Stimulated activated CD8-positive, alpha-beta memory T cell treated with anti-CD3 and anti-CD28 coated beads, Interleukin-15, amount 100 ng/mL, for 48 hours (primary cell): ENCODE results near the gene TDRD12.
"Not testable (repeated sequence)": the region's sequence is repeated elsewhere in the genome, so short reads cannot be mapped to it uniquely, and the experiment has no call there.

Experiments used
- DNase-seq, 2 donors: peaks; one replicate each; pipeline ENCODE4 v3.0.0-alpha.2; 2020; ENCODE audit warnings: low read depth in 2 of 2

Gene TDRD12

DNA sequence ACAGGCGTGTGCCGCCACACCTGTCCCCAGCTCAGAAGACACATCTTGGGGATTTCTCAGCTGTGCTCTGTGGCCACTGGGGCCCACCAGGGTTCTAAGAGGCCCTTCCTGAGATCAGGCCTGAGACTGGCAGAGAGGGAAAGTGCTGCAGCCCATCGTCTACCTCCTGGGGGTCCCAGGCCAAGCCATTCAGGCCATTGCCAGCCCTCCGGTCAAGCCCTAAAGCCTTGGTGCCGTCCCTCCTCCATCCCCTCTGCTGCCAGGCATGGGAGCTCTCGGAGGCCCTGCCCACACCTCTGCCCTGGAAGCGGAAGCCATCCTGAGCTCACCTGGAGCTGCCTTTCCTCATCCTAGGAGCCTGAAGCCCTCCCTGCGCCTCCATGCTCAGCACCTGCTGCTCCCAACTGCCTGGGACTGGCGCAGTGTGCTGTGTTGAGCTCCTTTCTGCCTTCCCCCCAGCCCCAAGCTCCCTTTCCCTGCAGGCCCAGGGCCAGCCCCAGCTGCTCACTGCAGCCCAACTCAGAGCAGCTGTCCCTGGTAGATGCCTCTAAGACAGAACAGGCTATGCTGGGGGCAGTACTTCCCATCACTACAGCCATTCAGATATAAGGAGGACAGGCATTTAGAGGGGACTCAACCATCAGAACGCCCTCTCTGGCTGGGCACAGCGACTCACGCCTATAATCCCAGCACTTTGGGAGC lies 147.1 kb downstream of the TDRD12 start:
- no peak for DNase-seq

GRCh38 chr19:32867436-32867835 lies 147.9 kb downstream of the TDRD12 start:
- not testable (repeated sequence) for DNase-seq

DNA sequence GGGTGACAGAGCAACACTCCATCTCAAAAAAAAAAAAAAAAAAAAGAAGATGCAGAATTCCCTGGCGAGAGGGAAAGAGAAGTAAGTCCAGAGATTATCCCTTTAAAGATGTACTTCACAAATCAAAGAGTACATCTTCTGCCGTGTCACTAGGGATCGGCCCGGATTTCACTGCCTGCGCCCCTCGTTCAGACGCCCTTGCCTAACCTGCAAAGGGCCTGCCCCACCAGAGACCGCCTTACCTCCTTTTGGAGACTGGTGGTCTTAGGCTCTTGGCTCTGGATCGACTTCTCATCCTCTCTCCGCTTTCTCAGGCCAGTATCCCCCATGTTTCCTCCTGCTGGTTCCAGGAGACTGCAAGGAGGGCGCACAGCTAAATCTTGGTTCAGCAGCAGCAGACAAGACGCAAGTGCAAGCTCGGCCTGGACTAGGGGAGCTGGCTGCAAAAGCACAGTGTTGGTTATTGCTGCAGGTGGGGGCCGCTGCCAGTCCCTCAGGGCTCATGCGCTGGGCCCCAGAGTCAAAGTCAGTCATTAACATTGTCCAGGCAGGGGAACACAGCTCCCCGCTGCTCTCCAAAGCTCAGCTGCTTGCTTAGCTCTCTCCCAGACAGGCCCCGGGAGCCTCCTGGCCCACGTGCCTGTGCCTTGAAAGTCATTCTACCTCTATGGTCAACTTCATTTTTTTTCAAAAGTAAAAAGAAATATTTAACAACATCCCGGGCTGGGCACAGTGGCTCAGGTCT lies 148.8 kb downstream of the TDRD12 start:
- DNase-seq = no peak

DNA sequence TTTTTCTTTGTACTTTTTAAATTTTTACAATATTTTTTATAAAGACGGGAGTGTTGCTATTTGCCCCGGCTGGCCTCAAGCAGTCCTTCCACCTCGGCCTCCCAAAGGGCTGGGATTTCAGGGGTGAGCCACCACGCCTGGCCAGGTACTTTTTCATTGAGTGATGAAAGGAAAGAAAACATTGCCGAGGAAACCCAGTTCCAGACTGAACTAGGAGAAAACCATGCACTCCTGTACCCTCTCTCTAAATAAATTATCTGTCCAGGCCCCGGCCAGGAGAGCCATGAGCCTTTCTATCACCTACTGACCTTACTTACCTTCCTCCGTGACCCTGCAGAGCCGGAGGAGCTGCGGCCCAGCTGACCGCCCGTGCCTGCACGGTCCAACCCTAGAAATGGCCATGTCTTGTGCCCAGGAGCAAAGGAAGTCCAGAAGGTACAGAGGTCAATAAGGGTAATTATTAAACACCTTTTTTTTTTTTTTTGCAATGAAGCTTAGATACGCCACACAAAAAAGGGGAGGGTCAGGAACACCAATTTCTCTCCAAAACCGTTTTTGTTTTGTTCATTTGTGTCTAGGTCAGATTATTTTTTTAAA lies 149.9 kb downstream of the TDRD12 start, which contains the start of gene SLC7A9:
Gene SLC7A9, minus strand, starts transcription at position 399 of the 597 bp plus-strand sequence. CDS start 1,233 bp downstream, outside the sequence.
- DNase-seq = no peak

- DNase-seq = no peak
These were observed 150.5 kb downstream of the TDRD12 start for GRCh38 chr19:32869966-32870573.

GRCh38 chr19:32870981-32871451 lies 151.4 kb downstream of the TDRD12 start:
- DNase-seq = no peak

DNA sequence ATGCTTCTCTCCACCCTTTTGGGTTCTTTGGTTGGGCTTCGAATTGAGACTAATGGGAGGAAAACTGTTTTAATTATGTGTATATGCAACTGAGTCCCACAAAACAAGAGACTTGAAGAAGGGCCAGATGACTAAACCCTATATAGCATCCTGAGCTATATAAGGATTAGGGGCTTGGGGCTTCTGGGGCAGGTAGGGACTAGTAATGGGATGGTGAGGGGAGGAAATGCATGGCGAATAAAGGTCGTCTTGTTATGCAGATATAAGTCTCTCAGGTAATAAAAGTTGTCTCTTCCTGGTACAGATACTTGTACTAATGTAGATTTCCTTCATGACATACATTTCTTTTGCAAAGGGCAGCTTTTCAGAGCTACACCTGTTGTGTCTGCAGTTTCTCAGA lies 152.8 kb downstream of the TDRD12 start:
- no peak for DNase-seq

DNA sequence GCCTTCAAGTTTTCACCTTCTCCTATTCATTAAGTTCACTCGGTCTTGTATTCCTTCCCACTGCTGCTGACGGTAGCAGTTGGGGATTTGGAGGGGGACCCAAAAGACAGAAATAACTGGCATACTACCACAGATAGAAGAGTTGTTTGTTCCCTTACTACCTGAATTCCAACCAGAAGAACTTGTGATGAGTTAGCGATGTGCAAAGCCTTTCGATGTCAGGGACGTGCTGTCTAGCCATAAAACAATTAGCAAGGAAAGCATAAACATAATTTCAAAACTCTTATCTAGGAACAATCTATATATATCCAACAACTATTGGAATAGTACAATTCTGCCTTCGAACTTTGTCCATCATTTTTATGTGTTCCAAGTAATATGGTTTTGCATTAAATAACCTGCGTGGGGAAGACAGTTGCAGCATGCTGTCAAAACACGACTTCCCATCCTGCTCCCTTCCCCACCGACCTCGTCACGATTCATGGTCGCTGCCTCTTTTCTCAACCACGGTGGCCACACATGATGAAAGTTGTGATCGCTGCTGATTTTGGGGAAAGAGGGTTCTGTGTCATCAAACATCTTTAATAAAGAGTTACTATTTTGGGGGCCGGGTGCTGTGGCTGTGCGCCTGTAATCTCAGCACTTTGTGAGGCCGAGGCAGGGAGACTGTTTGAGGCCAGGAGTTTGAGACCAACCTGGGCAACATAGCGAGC lies 153.8 kb downstream of the TDRD12 start:
- DNase-seq = peak; percentile 5 to 47

- no peak for DNase-seq
These were observed 155.0 kb downstream of the TDRD12 start for GRCh38 chr19:32874605-32875004.

DNA sequence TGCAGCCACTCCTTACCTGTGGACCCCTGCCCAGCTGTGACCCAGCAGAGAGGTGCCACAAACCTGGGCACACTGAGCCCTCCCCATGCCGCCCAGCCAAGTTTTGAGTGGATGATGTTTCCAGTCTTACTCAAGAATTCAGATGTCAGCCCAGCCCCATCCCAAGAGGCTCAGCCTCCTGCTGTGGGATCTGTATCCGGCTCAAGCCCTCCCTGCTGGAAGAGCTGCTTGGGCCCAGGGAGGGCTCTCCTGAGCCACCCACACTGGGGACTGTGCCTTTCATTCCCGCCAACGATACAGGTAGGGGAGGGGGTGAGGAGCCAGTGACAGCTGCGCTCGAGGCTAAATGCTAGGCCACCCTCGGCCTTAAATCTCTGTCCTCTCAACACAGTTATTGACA lies 155.9 kb downstream of the TDRD12 start:
- no peak for DNase-seq

DNA sequence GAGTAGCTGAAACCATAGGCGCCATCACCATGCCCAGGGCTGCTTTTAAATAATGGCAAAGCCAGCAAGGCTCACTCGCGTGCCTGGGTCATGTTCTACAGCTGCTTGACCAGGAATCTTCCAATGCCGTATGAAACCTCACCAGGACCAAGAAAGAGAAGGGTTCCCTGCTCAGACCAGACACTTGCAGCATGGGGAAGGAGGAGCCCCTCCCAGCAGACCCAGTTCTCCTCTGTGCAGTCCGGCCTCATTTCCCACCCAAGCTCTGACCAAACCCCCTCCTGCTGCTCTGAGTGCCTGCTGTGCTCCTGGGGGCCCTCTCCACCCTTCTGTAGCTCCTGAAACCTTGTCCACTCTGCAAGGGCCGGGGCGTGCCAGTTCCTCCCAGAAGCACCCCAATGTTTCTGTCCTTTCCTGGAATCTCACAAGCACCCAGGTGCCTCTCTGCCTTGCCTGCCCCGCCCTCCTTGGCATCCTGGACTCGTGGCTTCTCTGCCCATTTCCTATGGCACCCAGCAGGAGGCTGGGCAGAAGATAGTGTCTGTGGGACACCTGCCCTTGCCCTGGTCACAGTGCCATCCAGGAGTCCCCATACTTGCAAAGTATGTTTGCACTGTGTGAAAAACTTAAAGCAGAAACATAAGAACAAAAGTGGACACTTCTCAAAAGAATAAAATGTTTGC lies 156.8 kb downstream of the TDRD12 start:
- no peak for DNase-seq

- no peak for DNase-seq
These were observed 157.3 kb downstream of the TDRD12 start for GRCh38 chr19:32876919-32877285.
